IPS DF 4.7 (cell line): ENCODE measurements around the gene ARHGEF4.
"Not testable (repeated sequence)": the region's sequence is repeated elsewhere in the genome, so short reads cannot be mapped to it uniquely, and the experiment has no call there.

ENCODE experiments used
- DNase-seq: peaks from one replicate; pipeline ENCODE4 v3.0.0-alpha.2; 2013; ENCODE audit warnings: low spot score; ENCODE audit errors: extremely low read depth

Gene ARHGEF4

DNA sequence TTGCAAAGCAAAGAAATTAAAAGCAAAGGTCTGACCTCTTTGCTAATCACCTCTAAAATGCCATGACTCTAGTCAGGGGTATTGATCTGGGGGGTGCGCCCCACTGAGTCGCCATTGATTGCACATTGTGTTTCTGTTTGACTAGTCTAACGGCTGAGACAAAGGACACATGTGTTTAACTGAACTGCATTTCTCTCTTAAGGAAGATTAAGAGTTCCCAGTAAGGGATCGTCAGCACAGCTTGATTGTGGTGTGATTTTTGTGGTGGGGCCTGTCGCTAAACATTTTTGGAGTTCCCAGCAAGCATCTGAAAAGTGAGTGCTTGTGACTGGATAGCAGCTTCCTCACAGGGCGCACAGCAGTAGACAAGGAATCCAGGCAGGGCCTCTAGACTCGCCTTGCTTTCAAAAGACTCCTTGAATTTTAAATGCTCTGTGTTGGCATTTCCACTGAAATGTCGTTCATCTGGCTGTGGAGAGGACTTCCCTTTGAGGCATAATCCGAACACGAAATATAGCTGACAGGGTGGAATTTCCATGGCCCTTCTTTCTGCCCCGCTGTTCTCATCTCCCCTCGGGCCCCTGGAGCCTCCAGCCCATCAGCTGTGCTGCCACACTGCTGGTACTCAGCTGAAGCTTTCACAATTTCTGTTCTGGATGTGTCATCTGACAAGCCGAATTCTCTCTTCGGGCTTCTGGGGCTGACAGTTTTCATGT, 130.2 kb downstream of the ARHGEF4 start:
- DNase-seq: no peak

- no peak for DNase-seq
These were observed 135.7 kb downstream of the ARHGEF4 start for GRCh38 chr2:130972410-130972809.

DNA sequence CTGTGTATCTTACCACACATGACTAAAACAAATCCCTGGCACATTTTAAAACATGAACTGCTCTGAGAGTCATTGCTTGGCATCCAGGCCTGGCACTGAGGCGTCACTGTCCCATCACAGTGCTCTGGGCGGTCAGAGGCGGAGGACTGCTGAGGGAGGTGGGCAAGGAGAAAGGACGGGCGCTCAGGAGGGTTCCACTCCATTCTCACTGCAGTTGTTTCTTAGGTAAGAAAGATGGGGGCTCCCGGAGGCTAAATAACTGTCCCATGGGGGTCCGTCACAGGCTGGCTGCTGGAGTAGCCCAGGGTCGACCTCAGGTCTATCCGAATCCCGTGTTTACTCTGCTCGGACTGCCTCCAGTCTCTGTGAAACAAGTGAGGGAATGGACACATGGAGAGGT, 139.0 kb downstream of the ARHGEF4 start:
- DNase-seq: no peak

DNA sequence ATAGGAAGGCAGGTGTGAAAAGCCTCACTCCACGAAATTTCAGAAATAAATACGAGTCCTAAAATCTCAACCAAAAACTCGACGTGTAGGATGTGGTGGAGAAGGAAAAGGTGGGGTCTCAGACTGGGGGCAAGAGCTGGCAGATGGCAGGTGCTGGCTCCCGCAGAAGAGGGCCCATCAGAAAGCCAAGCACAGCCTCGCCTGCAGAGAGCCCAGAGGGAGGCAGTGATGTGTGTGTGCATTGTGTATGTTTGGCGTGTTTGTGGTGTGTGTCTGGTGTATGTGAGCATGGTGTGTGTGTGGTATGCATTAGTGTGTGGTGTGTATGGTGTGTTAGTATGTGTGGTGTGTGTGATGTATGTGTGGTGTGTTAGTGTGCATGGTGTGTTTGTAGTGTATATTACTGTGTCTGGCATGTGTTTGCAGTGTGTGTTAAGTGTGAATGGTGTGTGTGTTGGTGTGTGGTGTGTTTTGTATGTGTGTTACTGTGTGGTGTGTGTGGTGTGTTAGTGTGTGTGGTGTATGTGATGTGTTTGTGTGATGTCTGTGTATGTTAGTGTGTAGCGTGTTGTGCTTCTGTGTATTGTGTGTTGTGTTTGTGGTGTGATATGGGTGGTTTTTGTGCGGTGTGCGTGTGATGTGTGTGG, 140.0 kb downstream of the ARHGEF4 start:
- DNase-seq: no peak

- no peak for DNase-seq
These were observed 140.8 kb downstream of the ARHGEF4 start for GRCh38 chr2:130977461-130978050.

DNA sequence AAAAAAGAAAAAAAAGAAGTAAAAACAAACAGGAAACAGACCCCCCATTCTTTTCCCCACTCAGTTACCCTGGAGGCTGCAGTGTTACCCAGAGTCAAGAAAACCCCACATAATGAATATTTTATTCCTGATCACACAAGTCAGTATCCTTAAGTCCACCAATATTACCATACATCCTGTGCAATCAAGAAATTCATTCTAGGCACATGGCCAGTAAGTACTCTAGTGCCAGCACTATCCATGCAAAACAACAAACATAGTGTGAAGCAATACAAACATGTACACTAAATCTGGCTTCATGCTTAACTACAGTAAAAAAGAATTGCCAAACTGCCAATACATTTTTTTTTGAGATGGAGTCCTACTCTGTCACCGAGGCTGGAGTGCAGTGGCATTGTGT, 145.0 kb downstream of the ARHGEF4 start:
- no peak for DNase-seq

DNA sequence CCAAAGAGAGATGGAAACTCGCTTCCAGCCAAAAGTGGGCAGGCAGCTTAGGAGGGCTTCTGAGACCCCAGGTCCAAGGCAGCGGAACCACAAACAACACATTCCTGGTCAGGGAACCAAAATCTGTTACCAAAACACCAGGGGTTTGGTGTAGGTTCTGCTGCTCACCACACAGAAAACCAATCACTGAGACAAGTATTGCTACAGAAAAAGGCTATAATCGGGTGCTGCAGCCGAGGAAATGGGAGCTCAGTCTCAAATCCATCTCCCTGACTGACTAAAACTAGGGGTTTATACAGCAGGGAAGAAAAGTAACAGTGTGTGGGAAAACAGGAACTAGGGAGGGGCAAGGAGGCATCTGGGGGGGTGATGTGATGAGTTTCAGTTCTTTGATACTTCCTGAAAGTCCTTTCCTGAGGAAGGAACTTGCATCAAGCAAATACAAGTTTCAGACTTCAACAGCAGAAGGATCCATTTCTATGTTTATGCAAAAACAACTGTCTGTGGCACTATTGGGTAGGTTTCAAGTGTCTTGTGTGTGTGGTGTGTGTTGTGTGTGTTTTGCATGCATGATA, 148.6 kb downstream of the ARHGEF4 start:
- no peak for DNase-seq

GRCh38 chr2:130985831-130986649, 149.3 kb downstream of the ARHGEF4 start:
- no peak for DNase-seq

DNA sequence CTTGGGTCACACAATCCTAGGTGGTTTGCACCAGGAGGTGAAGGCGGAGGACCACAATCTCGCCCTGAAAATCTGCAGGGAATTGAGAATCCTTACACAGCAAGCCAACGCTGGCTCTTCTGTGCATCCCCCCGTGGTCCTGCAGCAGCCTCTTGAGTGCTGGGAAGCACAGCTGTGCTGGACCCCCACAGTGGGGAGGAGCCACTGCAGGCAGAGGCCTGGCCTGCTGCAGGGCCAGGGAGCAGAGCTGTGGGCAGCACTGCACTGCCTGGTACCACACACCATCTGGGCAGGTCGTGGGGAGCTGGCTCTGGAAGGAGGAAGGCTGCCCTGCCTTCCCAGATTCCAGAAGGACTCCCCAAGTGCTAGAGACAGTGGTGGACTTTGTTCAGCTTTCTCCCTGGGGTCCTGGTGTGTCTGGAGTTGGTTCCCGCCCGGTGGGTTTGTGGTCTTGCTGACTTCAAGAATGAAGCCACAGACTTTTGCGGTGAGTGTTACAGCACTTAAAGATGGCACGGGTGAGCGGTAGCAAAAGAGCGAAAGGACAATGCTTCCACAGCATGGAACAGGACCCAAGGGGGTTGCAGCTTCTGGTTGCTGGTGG, 150.3 kb downstream of the ARHGEF4 start:
- no peak for DNase-seq

DNA sequence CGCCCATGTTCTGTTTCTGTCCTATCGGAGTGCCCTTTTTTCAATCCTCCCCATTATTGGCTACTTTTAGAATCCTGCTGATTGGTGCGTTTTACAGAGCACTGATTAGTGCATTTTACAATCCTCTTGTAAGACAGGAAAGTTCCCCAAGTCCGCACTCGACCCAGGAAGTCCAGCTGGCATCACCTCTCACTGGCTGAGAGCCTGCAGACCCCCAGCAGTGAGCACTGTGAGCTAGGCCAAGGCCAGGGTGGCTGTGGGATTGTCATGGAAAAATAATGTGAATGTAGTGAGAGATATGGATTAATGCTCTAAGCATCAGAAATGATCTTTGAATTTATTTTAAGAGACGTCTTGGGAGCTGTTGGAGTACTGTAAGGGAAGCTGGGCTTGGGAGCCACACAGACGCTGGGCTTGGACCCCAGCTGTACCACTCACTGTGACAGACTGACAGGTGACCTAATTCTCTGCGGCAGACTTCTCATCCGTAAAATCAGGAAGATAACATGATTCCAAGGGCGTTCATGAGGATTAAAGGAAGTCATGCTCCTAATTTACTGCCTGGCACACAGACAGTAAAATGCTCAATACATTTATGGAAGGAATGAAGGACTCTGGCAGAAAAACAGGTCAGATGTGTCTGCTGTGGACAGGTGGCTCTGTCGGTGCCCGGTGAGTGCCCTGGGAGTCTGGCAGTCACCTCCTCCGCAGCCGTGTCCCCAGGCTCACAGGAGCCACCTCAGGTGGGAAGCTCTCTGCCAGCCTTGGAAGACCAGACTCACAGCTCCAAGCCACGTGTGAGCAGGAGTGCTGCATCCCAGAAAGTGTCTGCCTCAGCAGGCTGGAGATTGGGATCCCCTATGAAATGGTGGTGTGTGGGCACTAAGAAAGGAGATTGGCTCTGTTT, 151.1 kb downstream of the ARHGEF4 start:
- DNase-seq: no peak

DNA sequence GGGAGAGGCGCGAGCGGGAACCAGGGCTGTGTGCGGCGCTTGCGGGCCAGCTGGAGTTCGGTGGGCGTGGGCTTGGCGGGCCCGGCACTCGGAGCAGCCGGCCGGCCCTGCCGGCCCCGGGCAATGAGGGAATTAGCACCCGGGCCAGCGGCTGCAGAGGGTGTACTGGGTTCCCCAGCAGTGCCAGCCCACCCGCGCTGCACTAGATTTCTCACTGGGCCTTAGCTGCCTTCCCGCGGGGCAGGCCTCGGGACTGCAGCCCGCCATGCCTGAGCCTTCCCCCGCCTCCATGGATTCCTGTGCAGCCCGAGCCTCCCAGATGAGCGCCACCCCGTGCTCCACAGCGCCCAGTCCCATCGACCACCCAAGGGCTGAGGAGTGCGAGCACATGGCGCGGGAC, 154.7 kb downstream of the ARHGEF4 start:
- DNase-seq: not testable (repeated sequence)

GRCh38 chr2:130992003-130992402, 155.3 kb downstream of the ARHGEF4 start:
- DNase-seq: not testable (repeated sequence)

DNA sequence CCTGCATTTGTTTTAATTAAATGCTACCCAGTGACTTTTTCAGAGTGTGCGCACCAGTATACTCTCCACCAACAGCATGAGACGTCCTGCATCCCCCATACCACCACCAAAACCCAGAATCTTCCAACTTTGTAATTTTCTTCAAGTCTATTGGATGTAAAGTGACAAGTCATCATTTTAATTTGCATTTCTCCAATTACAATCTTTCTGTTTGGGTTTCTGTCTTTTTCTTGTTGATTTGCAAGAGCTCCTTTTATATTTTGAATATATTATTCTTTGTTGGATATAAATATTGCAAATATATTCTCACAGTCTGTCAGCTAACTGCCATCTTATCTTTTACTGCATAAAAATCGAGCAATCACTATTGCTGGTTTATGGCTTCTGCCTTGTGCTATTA, 160.0 kb downstream of the ARHGEF4 start:
- no peak for DNase-seq

DNA sequence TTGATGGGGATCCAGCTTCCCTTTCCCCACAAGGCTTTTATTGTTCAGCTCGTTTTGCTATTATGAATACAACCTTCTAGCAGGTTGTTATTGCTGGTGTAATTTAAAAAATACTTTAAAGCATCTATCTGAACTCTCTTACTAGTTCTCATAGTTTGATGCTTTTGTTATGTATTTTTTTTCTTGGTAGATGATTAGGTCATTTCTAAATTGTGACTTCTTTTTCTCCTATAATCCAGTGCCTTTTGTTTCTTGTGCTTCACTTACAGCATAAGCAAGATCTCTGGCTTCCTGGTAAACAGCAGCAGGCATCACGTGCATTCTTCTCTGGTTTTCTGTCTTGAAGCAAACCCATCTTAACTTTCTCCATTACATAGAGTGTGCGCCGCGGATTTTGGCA, 160.5 kb downstream of the ARHGEF4 start:
- no peak for DNase-seq

DNA sequence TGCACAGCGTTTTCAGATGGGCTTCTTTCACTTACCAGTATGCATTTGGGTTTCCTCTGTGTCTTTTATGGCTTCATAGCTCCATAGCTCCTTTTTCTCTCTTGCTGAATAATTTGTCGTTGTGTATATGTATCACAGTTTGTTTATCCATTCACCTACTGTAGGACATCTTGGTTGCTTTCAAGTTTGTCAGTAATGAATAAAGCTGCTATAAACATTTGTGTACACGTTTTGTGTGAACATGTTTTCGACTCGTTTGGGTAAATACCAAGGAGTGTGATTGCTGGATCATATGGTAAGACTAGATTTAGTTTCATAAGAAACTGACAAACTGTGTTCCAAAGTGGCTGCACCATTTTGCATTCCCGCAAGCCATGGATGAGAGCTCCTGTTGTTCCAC, 161.8 kb downstream of the ARHGEF4 start:
- no peak for DNase-seq

GRCh38 chr2:131004446-131005209, 167.9 kb downstream of the ARHGEF4 start:
- no peak for DNase-seq

DNA sequence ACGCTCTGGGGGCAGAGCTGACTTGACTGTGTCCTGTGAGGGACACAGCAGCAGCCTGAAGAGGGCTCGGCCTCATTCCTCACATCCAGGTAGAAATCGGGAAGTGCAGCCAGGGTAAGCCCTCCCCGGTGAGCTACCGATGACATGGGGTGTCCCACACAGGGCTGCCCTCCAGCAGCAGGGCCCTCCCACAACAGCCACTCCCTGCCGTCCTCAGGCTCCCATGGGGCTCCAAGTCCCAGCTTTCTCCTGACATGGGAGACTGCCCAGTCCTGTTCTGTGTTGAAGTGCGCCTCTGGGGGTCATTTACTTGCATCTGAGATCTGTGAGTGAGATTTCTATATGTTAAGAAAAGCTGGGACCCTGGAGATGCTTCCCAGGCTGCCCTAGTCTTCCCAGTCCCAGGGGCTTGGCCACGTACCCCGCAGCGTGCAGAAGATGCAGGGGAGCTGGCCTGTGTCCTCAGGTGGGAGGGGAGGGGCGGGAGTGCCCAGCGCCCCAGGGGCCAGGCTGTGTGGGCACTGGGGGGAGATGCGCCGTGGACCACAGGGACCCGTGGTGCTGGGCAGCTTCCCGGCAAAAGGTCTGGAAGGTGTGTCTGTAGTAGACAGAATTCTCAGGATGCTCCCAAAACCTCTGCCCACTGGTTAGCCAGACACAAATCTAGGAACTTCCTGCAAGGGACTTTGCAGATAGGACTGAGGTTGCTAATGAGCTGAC, 168.7 kb downstream of the ARHGEF4 start:
- DNase-seq: no peak

DNA sequence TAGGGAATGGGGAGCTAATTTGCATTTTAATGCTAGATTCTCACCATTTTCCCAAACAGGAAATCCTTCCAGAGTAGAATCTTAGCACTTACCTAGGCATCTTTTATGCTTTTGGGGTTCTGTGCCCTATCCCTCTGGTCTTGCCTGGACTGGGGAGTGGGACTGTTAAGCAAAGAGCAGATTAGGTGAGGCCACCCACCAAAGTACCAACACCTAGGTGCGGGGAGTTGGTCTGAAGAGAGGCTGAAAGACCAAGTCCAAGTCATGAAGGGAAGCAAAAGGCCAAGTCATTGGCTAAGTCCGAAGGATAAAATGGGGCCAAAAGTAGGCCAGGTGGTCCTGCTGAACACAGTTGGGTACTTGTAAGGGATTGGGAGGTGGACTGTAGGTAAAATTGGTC, 169.8 kb downstream of the ARHGEF4 start:
- DNase-seq: no peak

DNA sequence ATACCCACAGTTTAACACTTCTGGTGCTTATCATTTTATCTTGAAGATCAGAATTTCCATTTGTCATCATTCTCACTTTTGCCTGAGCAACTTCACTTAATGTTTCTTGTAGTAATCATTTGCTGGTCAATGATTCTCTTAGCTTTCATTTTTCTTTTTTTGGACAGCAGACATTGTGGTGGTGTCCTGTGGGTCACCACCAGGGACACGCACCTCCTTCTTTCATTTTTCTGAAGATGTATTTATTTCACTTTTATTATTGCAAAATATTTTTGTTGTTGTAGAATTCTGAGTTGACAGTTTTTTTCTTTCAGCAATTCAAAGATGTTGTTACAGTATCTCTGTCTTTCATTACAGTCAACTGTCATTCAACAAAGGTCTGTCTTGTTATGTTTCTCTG, 172.3 kb downstream of the ARHGEF4 start:
- no peak for DNase-seq
